HG03565 (cell line): ENCODE measurements around the gene EIF2S2.
"Not testable (repeated sequence)": the region's sequence is repeated elsewhere in the genome, so short reads cannot be mapped to it uniquely, and the experiment has no call there.

Experiments used
- ATAC-seq: cut with Tn5 transposase; IDR thresholded peaks from one replicate; pipeline ENCODE4 v1.9.1; 2021; ENCODE audit warnings: mild to moderate bottlenecking, moderate library complexity; ENCODE audit not compliant: unreplicated experiment

Gene EIF2S2, protein sequence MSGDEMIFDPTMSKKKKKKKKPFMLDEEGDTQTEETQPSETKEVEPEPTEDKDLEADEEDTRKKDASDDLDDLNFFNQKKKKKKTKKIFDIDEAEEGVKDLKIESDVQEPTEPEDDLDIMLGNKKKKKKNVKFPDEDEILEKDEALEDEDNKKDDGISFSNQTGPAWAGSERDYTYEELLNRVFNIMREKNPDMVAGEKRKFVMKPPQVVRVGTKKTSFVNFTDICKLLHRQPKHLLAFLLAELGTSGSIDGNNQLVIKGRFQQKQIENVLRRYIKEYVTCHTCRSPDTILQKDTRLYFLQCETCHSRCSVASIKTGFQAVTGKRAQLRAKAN

GRCh38 chr20:34111702-34112599 lies at the start of gene EIF2S2:
Gene EIF2S2 (minus strand): TSS chr20:34112243. CDS start chr20:34112110, 133 bp downstream.
- ATAC-seq, result peak; percentile 95

DNA sequence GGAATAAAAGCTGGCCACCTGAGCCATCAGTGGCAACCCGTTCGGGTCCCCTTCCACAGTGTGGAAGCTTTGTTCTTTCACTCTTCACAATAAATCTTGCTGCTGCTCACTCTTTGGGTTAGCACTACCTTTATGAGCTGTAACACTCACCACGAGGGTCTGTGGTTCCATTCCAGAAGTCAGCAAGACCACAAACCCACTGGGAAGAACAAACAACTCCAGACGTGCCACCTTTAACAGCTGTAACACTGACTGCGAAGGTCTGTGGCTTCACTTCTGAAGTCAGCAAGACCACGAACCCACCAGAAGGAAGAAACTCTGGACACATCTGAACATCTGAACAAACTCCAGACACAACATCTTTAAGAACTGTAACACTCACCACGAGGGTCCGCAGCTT lies 45.7 kb upstream of the EIF2S2 start:
- ATAC-seq, result not testable (repeated sequence)

- ATAC-seq, result no peak
Observed at GRCh38 chr20:34155836-34156235, 43.8 kb upstream of the EIF2S2 start.

GRCh38 chr20:34153169-34153568 lies 41.1 kb upstream of the EIF2S2 start:
- ATAC-seq, result not testable (repeated sequence)

DNA sequence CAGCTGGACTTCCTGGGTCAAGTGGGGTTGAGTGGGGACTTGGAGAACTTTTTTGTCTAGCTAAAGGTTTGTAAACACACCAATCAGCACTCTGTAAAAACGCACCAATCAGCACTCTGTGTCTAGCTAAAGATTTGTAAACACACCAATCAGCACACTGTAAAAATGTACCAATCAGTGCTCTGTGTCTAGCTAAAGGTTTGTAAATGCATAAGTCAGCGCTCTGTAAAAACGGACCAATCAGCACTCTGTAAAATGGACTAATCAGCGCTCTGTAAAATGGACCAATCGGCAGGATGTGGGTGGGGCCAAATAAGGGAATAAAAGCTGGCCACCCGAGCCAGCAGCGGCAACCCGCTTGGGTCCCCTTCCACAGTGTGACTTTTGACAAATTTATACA lies 40.0 kb upstream of the EIF2S2 start:
- not testable (repeated sequence) for ATAC-seq

DNA sequence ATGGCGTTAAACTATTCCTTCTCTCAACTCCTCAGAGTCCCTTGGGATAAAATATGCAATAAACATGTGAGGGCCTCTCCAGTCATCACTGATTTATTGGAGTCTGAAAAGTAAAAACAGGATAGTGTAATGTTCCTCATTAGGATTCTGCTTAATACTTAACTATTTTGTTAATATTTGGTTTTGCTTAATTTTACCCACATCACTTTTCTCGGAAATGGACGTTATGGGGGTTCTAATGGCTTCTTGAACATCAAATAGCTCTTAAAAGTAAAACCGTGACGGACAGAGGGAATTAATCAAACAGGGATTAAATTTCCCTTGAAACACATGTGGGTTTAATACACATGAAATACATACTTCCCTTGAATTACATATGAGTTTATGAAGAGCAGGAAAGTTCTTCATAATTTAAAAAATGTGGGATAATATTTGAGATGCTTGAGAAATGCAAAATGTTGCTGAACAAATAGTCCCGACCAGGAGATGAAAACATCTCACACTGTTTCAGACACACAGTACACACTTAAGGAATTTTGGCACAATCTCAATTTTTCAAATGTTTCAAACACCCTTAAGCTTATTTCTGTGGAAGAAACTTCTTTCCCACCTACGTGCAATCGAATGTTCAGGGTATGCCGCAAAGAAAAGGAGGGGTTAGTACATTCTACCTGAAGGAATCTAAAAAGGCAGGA lies 38.4 kb upstream of the EIF2S2 start:
- ATAC-seq, result no peak

GRCh38 chr20:34145280-34145819 lies 33.3 kb upstream of the EIF2S2 start:
- ATAC-seq, result no peak

DNA sequence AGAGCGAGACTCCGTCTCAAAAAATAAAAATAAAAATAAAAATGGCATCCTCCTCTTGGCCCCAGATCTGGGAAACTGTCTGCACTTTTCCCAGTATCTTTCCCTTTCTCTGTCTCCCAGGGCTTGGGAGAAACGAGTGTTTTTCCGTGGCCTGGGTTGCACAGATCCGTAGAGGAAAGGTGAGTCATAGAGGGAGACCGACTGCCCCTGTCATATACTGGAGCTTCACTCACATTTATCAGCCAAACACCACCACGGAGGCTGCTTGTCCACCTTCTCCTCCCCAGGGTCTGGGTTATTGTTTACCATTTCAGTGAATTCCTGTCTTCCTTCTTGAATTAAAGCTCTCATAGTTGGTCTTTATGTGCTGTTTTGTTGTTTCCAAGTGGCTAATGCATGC lies 31.9 kb upstream of the EIF2S2 start:
- no peak for ATAC-seq

DNA sequence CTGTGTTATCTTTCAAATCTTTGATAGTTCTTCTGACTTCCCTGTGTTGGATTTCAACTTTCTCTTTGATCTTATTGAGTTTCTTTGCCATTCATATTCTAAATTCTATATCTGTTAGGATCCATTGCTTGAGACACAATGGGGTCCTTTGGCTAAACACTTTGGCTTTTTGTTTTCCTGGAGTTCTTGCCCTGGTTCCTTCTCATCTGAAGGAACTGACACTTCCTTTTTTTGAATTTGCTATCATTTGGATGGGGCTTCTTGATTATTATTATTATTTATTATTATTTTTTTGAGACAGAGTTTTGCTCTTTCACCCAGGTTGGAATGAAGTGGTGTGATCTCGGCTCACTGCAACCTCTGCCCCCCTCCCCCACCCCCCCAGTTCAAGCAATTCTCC lies 30.1 kb upstream of the EIF2S2 start:
- ATAC-seq, result no peak

DNA sequence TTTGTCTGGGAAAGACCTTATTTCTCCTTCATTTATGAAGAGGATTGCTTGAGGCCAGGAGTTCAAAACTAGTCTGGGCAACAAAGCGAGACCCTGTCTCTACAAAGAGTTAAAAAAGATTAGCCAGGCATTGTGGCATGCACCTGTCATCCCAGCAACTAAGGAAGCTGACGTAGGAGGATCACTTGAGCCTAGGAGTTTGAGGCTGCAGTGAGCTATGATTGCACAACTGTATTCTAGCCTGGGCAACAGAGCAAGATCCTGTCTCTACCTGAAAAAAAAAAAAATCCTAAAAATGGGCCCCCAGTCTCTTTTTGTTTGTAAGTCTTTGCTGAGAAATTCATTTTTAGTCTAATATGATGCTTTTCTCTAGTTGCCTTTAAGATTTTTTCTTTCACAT lies 29.2 kb upstream of the EIF2S2 start:
- ATAC-seq, result no peak

GRCh38 chr20:34135525-34136275 lies 23.7 kb upstream of the EIF2S2 start:
- not testable (repeated sequence) for ATAC-seq

DNA sequence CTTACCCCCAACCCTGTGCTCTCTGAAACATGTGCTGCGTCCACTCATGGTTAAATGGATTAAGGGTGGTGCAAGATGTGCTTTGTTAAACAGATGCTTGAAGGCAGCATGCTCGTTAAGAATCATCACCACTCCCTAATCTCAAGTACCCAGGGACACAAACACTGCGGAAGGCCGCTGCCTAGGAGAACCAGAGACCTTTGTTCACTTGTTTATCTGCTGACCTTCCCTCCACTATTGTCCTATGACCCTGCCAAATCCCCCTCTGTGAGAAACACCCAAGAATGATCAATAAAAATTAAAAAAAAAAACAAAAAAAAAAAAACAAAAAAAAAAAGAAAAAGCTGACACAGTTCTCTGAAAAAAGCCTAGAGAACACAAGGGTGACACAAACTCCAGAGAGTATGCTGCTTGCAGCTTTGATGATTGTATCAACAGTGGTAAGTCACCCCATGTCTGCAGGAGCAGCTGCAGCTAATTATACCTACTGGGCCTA lies 21.4 kb upstream of the EIF2S2 start:
- ATAC-seq, result not testable (repeated sequence)

DNA sequence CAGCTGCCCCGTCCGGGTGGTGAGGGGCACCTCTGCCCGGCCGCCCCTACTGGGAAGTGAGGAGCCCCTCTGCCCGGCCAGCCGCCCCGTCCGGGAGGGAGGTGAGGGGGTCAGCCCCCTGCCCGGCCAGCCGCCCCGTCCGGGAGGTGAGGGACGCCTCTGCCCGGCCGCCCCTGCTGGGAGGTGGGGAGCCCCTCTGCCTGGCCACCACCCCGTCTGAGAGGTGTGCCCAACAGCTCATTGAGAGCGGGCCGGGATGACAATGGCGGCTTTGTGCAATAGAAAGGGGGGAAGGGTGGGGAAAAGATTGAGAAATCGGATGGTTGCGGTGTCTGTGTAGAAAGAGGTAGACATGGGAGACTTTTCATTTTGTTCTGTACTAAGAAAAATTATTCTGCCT lies 20.9 kb upstream of the EIF2S2 start:
- not testable (repeated sequence) for ATAC-seq

GRCh38 chr20:34132491-34132890 lies 20.4 kb upstream of the EIF2S2 start:
- not testable (repeated sequence) for ATAC-seq

DNA sequence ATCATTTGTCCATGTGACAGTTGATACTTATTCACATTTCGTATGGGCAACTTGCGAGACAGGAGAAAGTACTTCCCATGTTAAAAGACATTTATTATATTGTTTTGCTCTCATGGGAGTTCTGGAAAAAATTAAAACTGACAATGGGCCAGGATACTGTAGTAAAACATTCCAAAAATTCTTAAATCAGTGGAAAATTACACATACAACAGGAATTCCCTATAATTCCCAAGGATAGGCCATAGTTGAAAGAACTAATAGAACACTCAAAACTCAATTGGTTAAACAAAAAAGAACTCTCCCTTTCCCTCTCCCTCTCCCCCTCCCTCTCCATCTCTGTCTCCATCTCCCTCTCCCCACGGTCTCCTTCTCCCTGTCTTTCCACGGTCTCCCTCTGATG lies 19.4 kb upstream of the EIF2S2 start:
- ATAC-seq, result no peak

GRCh38 chr20:34129518-34130162 lies 17.6 kb upstream of the EIF2S2 start:
- no peak for ATAC-seq

DNA sequence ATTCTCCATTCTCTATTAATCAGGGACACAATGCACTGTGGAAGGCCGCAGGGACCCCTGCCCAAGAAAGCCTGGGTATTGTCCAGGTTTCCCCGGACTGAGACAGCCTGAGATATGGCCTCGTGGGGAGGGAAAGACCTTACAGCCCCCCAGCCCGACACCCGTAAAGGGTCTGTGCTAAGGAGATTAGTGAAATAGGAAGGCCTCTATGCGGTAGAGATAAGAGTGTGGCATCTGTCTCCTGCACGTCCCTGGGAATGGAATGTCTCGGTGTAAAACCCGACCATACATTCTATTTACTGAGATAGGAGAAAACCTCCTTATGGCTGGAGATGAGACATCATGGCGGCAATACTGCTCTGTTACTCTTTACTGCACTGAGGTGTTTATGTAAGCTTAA lies 15.7 kb upstream of the EIF2S2 start:
- ATAC-seq, result no peak

GRCh38 chr20:34124469-34125249 lies 12.6 kb upstream of the EIF2S2 start:
- ATAC-seq, result peak; percentile 45

DNA sequence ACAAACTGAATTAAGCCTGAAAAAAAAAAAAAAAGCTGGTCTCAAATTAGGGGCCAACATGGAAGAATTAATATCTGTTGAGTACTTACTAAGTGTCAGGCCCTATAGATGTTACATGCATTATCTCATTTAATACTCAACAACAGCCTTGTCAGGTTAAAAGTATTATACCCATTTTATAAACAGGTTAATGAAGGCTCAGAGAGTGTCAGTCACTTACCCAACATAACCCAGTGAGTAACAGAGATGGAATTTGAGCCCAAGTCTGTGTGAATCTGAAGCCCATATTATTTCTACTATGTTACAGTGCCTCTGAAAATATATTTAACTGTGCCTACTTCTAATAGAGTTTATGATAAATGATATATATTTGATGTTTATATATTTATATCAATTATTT lies 11.3 kb upstream of the EIF2S2 start:
- no peak for ATAC-seq
